T-cell (primary cell): ENCODE measurements around the gene WNT16. TPM values are rescaled to one million over a fixed set of nuclear protein-coding genes. Genes with fewer than 3 reads are reported as not detected.

Source experiments
- ATAC-seq, 4 experiments: fragments of 200-7000 bp in 3 of 4; fragments of 150-1000 bp in 1 of 4; cut with Tn5 transposase; replicated peaks in 1 of 4; 1 replicate in 3 of 4; 2 replicates in 1 of 4; pipeline ENCODE4 v1.10.0; 2021; ENCODE audit warnings: moderate library complexity in 3 of 4, mild to moderate bottlenecking in 2 of 4, moderate number of reproducible peaks in 1 of 4
- CTCF ChIA-PET, 2 donors: fragments of 300-600 bp; sonication (Branson Sonifier 250); formaldehyde crosslinking; loops; one replicate each; lab custom pipeline; 2022; ENCODE audit warnings: antibody characterized with exemption in 2 of 2; lab: Charles Lee
- POLR2A ChIA-PET, 2 donors: fragments of 300-600 bp; sonication (Branson Sonifier 250); formaldehyde crosslinking; loops; one replicate each; lab custom pipeline; 2022; ENCODE audit warnings: antibody characterized with exemption in 2 of 2; lab: Charles Lee
- DNase-seq, 35 experiments: peaks; one replicate each; pipeline versions ENCODE4 v3.0.0 to v3.0.0-alpha.2; 2013 to 2023
- H3K27ac ChIP-seq: one replicate; pipeline ENCODE4 v1.5.1; 2013; ENCODE audit warnings: low read length
- H3K27me3 ChIP-seq, 2 experiments: replicated peaks in 1 of 2; 1 replicate in 1 of 2; 2 replicates in 1 of 2; pipeline versions ENCODE4 v1.6.1 to v1.7.0; 2013; ENCODE audit warnings: low read length in 1 of 2, mixed read lengths in 1 of 2; ENCODE audit not compliant: control insufficient read depth in 2 of 2, insufficient read depth in 2 of 2; ENCODE audit errors: extremely low read depth in 1 of 2
- H3K36me3 ChIP-seq, 2 donors: 1 replicate in 1 of 2; 2 replicates in 1 of 2; pipeline versions ENCODE4 v1.6.1 to v1.7.0; 2013; ENCODE audit warnings: low read length in 1 of 2; ENCODE audit not compliant: control insufficient read depth in 2 of 2, insufficient read depth in 1 of 2; ENCODE audit errors: extremely low read depth in 1 of 2
- H3K4me1 ChIP-seq, 2 experiments: 1 replicate in 1 of 2; 2 replicates in 1 of 2; pipeline versions ENCODE4 v1.6.1 to v1.7.0; 2013; ENCODE audit warnings: low read length in 2 of 2, mixed read lengths in 1 of 2; ENCODE audit not compliant: insufficient read depth in 2 of 2, control insufficient read depth in 1 of 2; ENCODE audit errors: extremely low read depth in 1 of 2
- H3K4me3 ChIP-seq, 2 donors: 1 replicate in 1 of 2; 2 replicates in 1 of 2; pipeline versions ENCODE4 v1.5.1 to v1.7.0; 2013; ENCODE audit warnings: mild to moderate bottlenecking in 2 of 2, low read length in 1 of 2, moderate library complexity in 1 of 2; ENCODE audit not compliant: control insufficient read depth in 1 of 2; ENCODE audit errors: extremely low read depth in 1 of 2
- H3K9me3 ChIP-seq: 2 replicates; pipeline ENCODE4 v1.7.0; 2013
- H3K27ac Mint-ChIP-seq, 2 donors: one replicate each; pipeline ENCODE4 v1.8.0; 2020 to 2021; ENCODE audit warnings: mild to moderate bottlenecking in 2 of 2, mixed read lengths in 2 of 2
- H3K27me3 Mint-ChIP-seq, 2 donors: one replicate each; pipeline ENCODE4 v1.8.0; 2021 to 2022; ENCODE audit warnings: mixed read lengths in 2 of 2
- H3K36me3 Mint-ChIP-seq: one replicate; pipeline ENCODE4 v1.8.0; 2021; ENCODE audit warnings: mixed read lengths
- H3K4me1 Mint-ChIP-seq, 3 donors: one replicate each; pipeline ENCODE4 v1.8.0; 2020 to 2022; ENCODE audit warnings: mixed read lengths in 3 of 3, mild to moderate bottlenecking in 1 of 3
- H3K4me3 Mint-ChIP-seq, 3 donors: one replicate each; pipeline ENCODE4 v1.8.0; 2020 to 2022; ENCODE audit warnings: mild to moderate bottlenecking in 3 of 3, mixed read lengths in 3 of 3, moderate library complexity in 3 of 3
- H3K9me3 Mint-ChIP-seq, 3 donors: one replicate each; pipeline ENCODE4 v1.8.0; 2020 to 2022; ENCODE audit warnings: mixed read lengths in 3 of 3
- WGBS: methylation state at CpG from one replicate; pipeline ENCODE4 v1.1.5; 2013; ENCODE audit warnings: missing lambda C conversion rate; ENCODE audit not compliant: insufficient coverage; 5-methylcytosine and 5-hydroxymethylcytosine counted together
- total RNA-seq, 35 experiments: library from RNA in 6 of 35; stranded (reverse) in 6 of 35; fragments of 120-200 nt in 1 of 35; gene quantifications; one replicate each; pipeline versions ENCODE4 v1.2.1 to v1.2.4 and lab custom pipeline; 2013 to 2026

WNT16 gene
- total RNA-seq, 5 donors from 2014 or later (not counting 1 experiment from before 2014, with no cell fraction given), result 0.13 to 0.35 (median 0.19) TPM; not detected in 2

GRCh38 chr7:121339082-121339481 lies 10.3 kb downstream of the WNT16 start:
- Mint-ChIP-seq H3K36me3 (peaks cover 12% of the 10 kb centered on the region), H3K27me3 (peaks cover 5 to 7% of the 10 kb centered on the region in 2 donors), H3K9me3 (no peaks in the 10 kb centered on the region), H3K4me3 (no peak overlapping the region), H3K27ac (no peak overlapping the region), H3K4me1 (no peaks in the 10 kb centered on the region)
- DNase-seq (no peak), ATAC-seq (no peak)
- POLR2A ChIA-PET, result no interaction called here
- Histone ChIP-seq H3K36me3 (no peaks in the 10 kb centered on the region), H3K4me3 (no peak overlapping the region), H3K4me1 (no peaks in the 10 kb centered on the region), H3K27me3 (no peaks in the 10 kb centered on the region), H3K9me3 (no peaks in the 10 kb centered on the region), H3K27ac (no peak overlapping the region)
- WGBS, result 68% methylated on average over 3 of the region's 5 CpGs
- CTCF ChIA-PET, result no interaction called here

- Mint-ChIP-seq H3K9me3 (no peaks in the 10 kb centered on the region), H3K27ac (no peak overlapping the region)
- no peak for ATAC-seq
These were observed 13.1 kb downstream of the WNT16 start for GRCh38 chr7:121341933-121342332.

GRCh38 chr7:121342631-121343030 lies 13.8 kb downstream of the WNT16 start:
- WGBS, result 100% methylated on average over 2 of the region's 4 CpGs
- H3K9me3 ChIP-seq, result no peaks in the 10 kb centered on the region
- Mint-ChIP-seq H3K4me1 (no peaks in the 10 kb centered on the region), H3K27me3 (no peaks in the 10 kb centered on the region), H3K27ac (no peak overlapping the region), H3K4me3 (no peak overlapping the region), H3K36me3 (peaks cover 22% of the 10 kb centered on the region), H3K9me3 (no peaks in the 10 kb centered on the region)
- ChIA-PET POLR2A (no interaction called here), CTCF (no interaction called here)
- ATAC-seq, result no peak
- H3K4me1 ChIP-seq, result no peaks in the 10 kb centered on the region
- H3K27me3 ChIP-seq, result no peaks in the 10 kb centered on the region
- no peak for DNase-seq
- H3K4me3 ChIP-seq, result no peak overlapping the region
- H3K36me3 ChIP-seq, result no peaks in the 10 kb centered on the region
- no peak overlapping the region for H3K27ac ChIP-seq

More at GRCh38 chr7:121341933-121342332, 13.1 kb downstream of the WNT16 start:
- Histone ChIP-seq H3K27ac (no peak overlapping the region), H3K27me3 (no peaks in the 10 kb centered on the region), H3K36me3 (no peaks in the 10 kb centered on the region), H3K9me3 (no peaks in the 10 kb centered on the region), H3K4me3 (no peak overlapping the region), H3K4me1 (no peaks in the 10 kb centered on the region)
- Mint-ChIP-seq H3K4me1 (no peaks in the 10 kb centered on the region), H3K4me3 (no peak overlapping the region), H3K27me3 (no peaks in the 10 kb centered on the region), H3K36me3 (peaks cover 16% of the 10 kb centered on the region)
- CTCF ChIA-PET, result no interaction called here
- no peak for DNase-seq
- POLR2A ChIA-PET, result no interaction called here

- POLR2A ChIA-PET, result no interaction called here
- no peaks in the 10 kb centered on the region for H3K27me3 ChIP-seq
- Mint-ChIP-seq H3K4me1 (no peaks in the 10 kb centered on the region), H3K27me3 (no peaks in the 10 kb centered on the region), H3K9me3 (no peaks in the 10 kb centered on the region), H3K36me3 (peaks cover 22% of the 10 kb centered on the region), H3K4me3 (no peak overlapping the region), H3K27ac (no peak overlapping the region)
- no peak overlapping the region for H3K4me3 ChIP-seq
- H3K9me3 ChIP-seq, result no peaks in the 10 kb centered on the region
- H3K36me3 ChIP-seq, result no peaks in the 10 kb centered on the region
- no CpG with 5 or more reads among the region's 3 CpGs for WGBS
- DNase-seq (no peak), ATAC-seq (no peak)
- no peak overlapping the region for H3K27ac ChIP-seq
- CTCF ChIA-PET, result no interaction called here
- H3K4me1 ChIP-seq, result no peaks in the 10 kb centered on the region
These were observed 14.5 kb downstream of the WNT16 start for GRCh38 chr7:121343302-121343701.

- no peaks in the 10 kb centered on the region for H3K27me3 Mint-ChIP-seq
- ChIA-PET POLR2A (no interaction called here), CTCF (interaction anchor here in 1 of 2 donors (0.7 kb wide), 1 partner anchor 52 kb away, joined by 3 read pairs; the partner anchor contains the start of gene FAM3C)
- ATAC-seq (no peak), DNase-seq (no peak)
- H3K4me1 ChIP-seq, result no peaks in the 10 kb centered on the region
- no peaks in the 10 kb centered on the region for H3K27me3 ChIP-seq
- H3K4me3 Mint-ChIP-seq, result no peak overlapping the region
- H3K27ac Mint-ChIP-seq, result no peak overlapping the region
- H3K36me3 Mint-ChIP-seq, result peaks cover 18% of the 10 kb centered on the region
- no CpG with 5 or more reads among the region's 2 CpGs for WGBS
- H3K36me3 ChIP-seq, result no peaks in the 10 kb centered on the region
- H3K9me3 Mint-ChIP-seq, result no peaks in the 10 kb centered on the region
- H3K4me1 Mint-ChIP-seq, result no peaks in the 10 kb centered on the region
- no peak overlapping the region for H3K4me3 ChIP-seq
- no peak overlapping the region for H3K27ac ChIP-seq
- no peaks in the 10 kb centered on the region for H3K9me3 ChIP-seq
These were observed 15.3 kb downstream of the WNT16 start for GRCh38 chr7:121344093-121344492.

- Mint-ChIP-seq H3K36me3 (peaks cover 17% of the 10 kb centered on the region), H3K9me3 (no peaks in the 10 kb centered on the region), H3K27ac (no peak overlapping the region), H3K4me3 (no peak overlapping the region), H3K4me1 (no peaks in the 10 kb centered on the region), H3K27me3 (no peaks in the 10 kb centered on the region)
- Histone ChIP-seq H3K36me3 (no peaks in the 10 kb centered on the region), H3K27ac (no peak overlapping the region), H3K4me1 (no peaks in the 10 kb centered on the region), H3K4me3 (no peak overlapping the region), H3K9me3 (no peaks in the 10 kb centered on the region), H3K27me3 (no peaks in the 10 kb centered on the region)
- ATAC-seq (no peak), DNase-seq (no peak)
- CTCF ChIA-PET, result interaction anchor here in 1 of 2 donors (0.7 kb wide), 1 partner anchor 51 kb away, joined by 3 read pairs; the partner anchor contains the start of gene FAM3C
- POLR2A ChIA-PET, result no interaction called here
- WGBS, result no CpG with 5 or more reads among the region's 1 CpG
These were observed 15.7 kb downstream of the WNT16 start for GRCh38 chr7:121344497-121344896.

- peaks cover 47% of the 10 kb centered on the region for H3K36me3 Mint-ChIP-seq
These were observed 22.9 kb downstream of the WNT16 start for GRCh38 chr7:121351682-121352081.

More at GRCh38 chr7:121351682-121352081, 22.9 kb downstream of the WNT16 start:
- Histone ChIP-seq H3K27me3 (no peaks in the 10 kb centered on the region), H3K4me3 (no peak overlapping the region), H3K27ac (no peak overlapping the region), H3K9me3 (no peaks in the 10 kb centered on the region), H3K4me1 (no peaks in the 10 kb centered on the region), H3K36me3 (peaks cover 0 to 25% of the 10 kb centered on the region in 2 donors)
- DNase-seq (no peak), ATAC-seq (no peak)
- ChIA-PET CTCF (interaction anchor here in 1 of 2 donors (1.6 kb wide), 1 partner anchor 195 kb away, joined by 4 read pairs; no protein-coding TSS in a partner anchor), POLR2A (no interaction called here)
- Mint-ChIP-seq H3K27ac (no peak overlapping the region), H3K4me3 (no peak overlapping the region), H3K9me3 (no peaks in the 10 kb centered on the region), H3K27me3 (no peaks in the 10 kb centered on the region), H3K4me1 (no peaks in the 10 kb centered on the region)
